OCI-LY7 (cell line): ENCODE measurements around the gene EIPR1.

ENCODE experiments used
- EZH2phosphoT487 ChIP-seq: fragments of 200-600 bp; sonication (generic); IDR thresholded peaks from 2 replicates; pipeline ENCODE4 v1.6.1; 2018; ENCODE audit warnings: low read depth, borderline replicate concordance, mild to moderate bottlenecking, mixed run types, antibody characterized with exemption, low read length, moderate library complexity, mixed read lengths
- TF ChIP-seq, protein P1 (sequence below): fragments of 200-600 bp; sonication (generic); conservative IDR thresholded peaks from 2 replicates; pipeline ENCODE4 v1.5.1; 2014; ENCODE audit warnings: mild to moderate bottlenecking, antibody characterized with exemption, low read length, moderate library complexity, mixed read lengths

DNA sequence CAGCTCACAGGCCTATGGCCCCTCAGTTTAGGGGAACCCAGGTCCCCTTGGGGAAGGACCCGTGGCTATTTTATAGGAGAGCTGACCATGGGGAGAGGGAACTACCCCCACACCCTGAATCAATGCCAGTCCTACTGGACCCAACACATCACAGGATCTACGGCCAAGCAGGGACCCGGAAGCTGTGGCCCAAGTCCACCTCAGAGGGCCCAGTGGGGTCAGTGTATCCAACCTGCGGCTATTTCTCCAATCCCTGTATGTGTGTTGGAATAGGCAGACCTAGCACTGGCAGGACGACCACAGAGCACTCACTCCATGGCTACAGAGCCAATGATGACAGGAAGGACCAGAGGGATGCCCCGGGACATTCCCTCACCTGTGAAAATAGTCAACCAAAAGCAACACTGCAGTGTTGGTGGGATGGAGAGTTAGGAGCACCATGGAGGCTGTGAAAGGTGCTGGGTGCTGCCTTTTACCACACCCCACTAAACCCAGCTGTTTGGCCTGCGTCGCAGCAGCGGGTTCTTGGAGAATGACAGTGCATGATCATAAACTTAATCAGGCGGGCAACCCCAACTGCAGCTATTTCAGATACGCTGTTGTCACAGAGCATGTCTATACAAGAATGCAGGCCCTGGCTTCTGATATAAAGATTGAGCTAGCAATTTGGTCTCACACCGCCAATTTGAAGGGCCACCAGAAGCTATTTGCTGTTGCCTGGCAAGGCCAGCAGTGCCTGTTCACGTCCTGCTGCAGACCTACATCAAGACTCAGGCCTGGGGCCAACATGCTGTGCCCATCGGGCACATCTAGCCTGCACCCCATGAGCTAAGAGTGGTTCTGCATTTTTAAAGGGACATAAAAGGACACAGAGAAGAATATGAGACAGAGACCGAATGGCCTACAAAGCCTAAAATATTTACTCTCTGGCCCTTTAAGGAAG lies 110.4 kb downstream of the EIPR1 start:
- TF ChIP-seq, protein P1, sequence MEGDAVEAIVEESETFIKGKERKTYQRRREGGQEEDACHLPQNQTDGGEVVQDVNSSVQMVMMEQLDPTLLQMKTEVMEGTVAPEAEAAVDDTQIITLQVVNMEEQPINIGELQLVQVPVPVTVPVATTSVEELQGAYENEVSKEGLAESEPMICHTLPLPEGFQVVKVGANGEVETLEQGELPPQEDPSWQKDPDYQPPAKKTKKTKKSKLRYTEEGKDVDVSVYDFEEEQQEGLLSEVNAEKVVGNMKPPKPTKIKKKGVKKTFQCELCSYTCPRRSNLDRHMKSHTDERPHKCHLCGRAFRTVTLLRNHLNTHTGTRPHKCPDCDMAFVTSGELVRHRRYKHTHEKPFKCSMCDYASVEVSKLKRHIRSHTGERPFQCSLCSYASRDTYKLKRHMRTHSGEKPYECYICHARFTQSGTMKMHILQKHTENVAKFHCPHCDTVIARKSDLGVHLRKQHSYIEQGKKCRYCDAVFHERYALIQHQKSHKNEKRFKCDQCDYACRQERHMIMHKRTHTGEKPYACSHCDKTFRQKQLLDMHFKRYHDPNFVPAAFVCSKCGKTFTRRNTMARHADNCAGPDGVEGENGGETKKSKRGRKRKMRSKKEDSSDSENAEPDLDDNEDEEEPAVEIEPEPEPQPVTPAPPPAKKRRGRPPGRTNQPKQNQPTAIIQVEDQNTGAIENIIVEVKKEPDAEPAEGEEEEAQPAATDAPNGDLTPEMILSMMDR = no peak
- TF ChIP-seq EZH2phosphoT487 = no peak
